ENCODE results near the gene DMRT1.

The DMRT1 gene

DNA sequence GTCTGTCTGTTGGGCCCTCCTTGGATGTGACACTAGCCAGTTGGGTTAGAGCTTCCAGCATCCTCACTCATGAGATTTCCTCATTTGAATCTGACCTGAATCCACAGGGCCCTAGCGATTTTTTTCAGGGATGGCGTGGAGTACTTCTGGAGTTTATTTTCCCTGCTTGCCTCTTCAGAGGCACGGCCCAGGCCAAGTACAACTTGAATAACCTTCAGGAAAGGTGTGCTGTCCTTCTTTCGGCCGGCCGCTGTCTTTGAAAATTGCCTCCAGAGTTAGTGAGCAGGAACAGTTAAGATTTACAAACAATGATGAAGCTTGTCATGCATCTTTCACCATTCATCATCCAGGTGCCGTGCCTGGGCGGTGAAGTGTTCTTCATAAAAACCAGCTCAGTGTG lies 85.5 kb downstream of the DMRT1 start:
- DNase-seq, result no peak

GRCh38 chr9:928363-929042 lies 87.0 kb downstream of the DMRT1 start:
- DNase-seq, result no peak

- no peak for DNase-seq
Measured at GRCh38 chr9:929719-930118, 88.2 kb downstream of the DMRT1 start.

DNA sequence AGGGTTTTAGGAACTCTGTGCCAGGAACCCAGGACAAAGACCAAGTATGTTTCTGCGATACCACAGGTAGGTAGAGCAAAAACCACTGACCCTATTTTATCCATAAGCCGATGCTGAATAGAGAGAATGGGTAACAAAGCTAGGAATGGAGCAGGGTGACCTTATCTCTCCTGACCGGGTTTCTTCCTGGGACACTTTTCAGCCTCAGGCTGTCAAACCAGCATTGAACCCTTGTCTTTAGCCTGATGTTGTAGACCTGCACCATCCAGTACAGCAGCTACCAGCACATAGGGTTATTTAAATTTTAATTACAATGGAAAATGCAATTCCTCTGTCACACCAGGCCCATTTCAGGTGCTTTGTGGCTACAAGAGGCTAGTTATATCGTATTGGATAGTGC lies 91.9 kb downstream of the DMRT1 start:
- DNase-seq, result no peak

GRCh38 chr9:935348-935965 lies 94.0 kb downstream of the DMRT1 start:
- DNase-seq, result no peak

- no peak for DNase-seq
Measured at GRCh38 chr9:942805-943580, 101.5 kb downstream of the DMRT1 start.

DNA sequence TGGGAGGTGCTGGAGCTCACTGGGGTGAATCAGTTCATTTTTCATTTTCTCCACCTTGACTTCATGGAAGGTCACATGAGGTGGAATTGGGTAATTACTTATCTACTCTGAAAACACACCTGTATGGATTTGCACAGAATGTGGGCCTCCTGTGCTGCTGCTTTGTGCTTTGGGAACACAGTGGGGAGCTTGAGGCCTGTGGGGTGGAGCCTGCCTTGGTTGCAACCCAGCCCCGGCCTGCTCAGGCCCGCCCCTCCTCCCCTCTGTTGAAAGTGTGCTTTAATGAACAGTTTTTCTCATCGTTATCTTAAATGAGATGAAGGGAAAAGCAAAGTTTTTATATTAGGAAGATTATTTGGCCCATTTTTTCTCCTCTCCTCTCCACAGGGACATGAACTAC lies 106.5 kb downstream of the DMRT1 start:
- DNase-seq, result no peak

DNA sequence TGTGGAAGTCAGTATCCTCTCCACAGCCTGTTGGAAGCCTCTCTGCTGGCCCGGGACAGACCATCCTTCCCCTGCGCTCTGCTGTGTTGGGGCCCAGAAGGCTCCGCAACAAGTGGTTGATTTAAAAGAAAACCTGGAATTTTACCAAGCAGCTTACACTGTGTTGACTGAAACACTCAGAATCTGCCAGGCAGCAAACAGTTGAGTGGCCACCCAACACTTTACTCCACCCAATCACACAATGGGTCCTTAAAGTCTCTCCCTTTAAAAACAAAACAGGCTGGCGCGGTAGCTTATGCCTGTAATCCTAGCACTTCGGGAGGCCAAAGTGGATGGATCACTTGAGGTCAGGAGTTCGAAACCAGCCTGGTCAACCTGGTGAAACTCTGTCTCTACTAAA lies 107.0 kb downstream of the DMRT1 start:
- DNase-seq, result no peak

- DNase-seq, result no peak
Measured at GRCh38 chr9:950139-950538, 108.6 kb downstream of the DMRT1 start.

- DNase-seq, result no peak
Measured at GRCh38 chr9:952546-952945, 111.0 kb downstream of the DMRT1 start.

DNA sequence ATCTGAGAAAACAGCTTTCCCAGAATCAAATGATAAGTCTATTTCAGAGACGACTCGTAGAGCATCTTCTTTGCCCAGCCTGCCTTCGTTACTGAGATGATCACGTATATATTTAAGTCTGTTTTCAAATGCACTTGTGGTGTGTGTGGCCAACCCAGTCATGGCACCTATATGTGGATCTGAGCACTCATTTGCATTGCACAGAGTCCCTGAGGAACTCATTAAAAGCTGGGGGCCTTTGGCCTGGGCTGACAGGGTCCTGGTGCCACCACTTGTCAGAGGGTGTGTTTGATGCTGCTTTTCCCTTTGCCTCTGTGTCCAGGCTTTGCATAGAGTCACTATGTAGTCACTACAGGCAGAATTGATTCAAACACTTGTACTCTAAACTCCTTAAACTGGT lies 117.6 kb downstream of the DMRT1 start:
- DNase-seq, result no peak

- no peak for DNase-seq
Measured at GRCh38 chr9:959914-960313, 118.4 kb downstream of the DMRT1 start.

DNA sequence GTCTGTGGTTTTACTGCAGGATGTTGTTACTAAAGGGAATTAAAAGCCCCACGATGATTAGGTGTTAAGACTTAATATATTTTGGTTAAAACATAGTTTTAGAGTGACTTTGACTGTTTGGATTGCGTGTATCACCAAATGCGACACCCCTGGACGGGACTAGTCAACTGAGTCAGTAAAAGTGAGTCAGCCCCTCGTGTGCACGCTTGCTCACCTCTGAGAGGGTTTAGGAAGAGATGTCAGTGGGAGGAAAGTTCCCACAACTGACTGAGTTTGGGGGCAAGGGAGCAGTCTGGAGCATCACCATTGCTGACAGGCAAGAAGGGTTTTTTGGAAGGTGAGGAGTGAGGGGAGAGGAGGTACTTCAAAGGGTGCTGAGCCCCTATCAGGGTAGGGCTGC lies 120.5 kb downstream of the DMRT1 start:
- DNase-seq, result no peak

DNA sequence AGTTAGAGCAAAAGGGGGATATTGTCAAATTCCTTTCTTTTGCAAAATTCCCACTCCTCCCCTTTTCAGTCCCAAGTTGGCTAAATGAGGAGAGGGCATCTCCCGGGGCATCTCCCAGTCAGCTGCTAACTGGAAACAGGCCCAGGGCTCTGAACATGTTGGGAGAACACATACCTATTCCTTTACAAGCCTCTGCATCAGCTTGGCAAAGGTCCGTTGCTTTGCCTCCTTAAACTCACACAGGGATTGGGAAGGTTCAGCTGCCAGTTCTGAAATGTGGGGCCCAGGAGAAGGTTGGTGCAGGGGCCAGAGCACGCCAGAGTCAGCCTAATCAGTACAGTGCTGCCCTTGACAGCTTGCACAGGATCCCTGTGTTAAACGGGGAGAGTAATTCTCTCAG lies 124.0 kb downstream of the DMRT1 start:
- no peak for DNase-seq

GRCh38 chr9:966870-967269 lies 125.4 kb downstream of the DMRT1 start:
- DNase-seq, result no peak

GRCh38 chr9:967436-967835 lies 125.9 kb downstream of the DMRT1 start:
- no peak for DNase-seq

- no peak for DNase-seq
Measured at GRCh38 chr9:967903-968641, 126.6 kb downstream of the DMRT1 start.

GRCh38 chr9:969310-970150 lies 128.0 kb downstream of the DMRT1 start:
- DNase-seq, result no peak

- DNase-seq, result no peak
Measured at GRCh38 chr9:970151-970996, 128.9 kb downstream of the DMRT1 start.

GRCh38 chr9:971901-972500 lies 130.5 kb downstream of the DMRT1 start:
- DNase-seq, result no peak

Data from NCI-H1092 treated with DMSO at 0.1 percent for 48 hours (cell line).